ENCODE results near the gene RPUSD4.
A peak's percentile ranks its signal among the peaks of the same experiment; 100 is the strongest.

The RPUSD4 gene

DNA sequence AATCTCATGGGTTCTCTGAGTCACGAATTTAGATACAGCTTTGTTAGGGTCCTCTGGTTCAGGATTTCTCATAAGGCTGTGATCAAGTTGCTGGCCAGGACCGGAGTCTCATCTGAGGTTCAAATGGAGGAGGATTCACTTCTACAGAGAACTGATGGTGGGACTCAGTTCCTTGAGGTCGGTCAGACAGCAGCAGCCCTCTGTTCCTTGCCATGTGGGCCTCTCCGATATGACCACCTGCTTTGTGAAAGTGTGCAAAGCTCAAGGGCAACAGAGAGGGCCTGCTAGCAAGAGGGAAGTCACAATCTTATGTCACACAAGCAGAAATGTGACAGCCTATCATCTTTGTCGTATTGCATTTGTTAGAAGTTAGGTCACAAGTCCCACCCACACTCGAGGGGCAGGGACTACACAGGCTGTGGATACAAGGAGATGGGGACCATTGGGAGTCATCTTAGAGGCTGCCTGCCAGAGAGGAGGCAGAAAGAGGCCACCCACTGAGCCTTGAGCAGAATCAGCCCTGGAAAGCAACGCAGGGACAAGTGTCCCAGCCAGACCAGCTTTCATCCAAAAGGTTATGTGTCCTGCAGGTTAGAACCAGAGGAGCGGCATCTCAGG is 34.5 kb downstream of the RPUSD4 start:
- no peak overlapping the region for H2AFZ ChIP-seq (ENCODE audit: insufficient read depth, low read length, poor library complexity)
- H4K12ac ChIP-seq (ENCODE audit: low read depth, low read length), result no peak overlapping the region
- no CpG with 5 or more reads among the region's 8 CpGs for WGBS (ENCODE audit: extremely low coverage, insufficient coverage, insufficient read length)
- H3K4me3 ChIP-seq (ENCODE audit: low read depth, low read length), result no peak overlapping the region
- no peaks in the 10 kb centered on the region for H3K4me1 ChIP-seq (ENCODE audit: control insufficient read depth in 1 of 2, insufficient read depth in 2 of 2, low read length in 2 of 2)
- H3K9me3 ChIP-seq (ENCODE audit: insufficient read depth, low read depth, low read length), result peaks cover 2% of the 10 kb centered on the region
- DNase-seq, result no peak
- H3K4ac ChIP-seq (ENCODE audit: low read depth, low read length), result no peak overlapping the region
- H3K14ac ChIP-seq (ENCODE audit: low read length), result no peak overlapping the region
- peak overlapping the region; percentile 60 for H3K9ac ChIP-seq (ENCODE audit: low read length)
- no peak overlapping the region for H4K8ac ChIP-seq (ENCODE audit: low read depth, low read length)
- no peak overlapping the region for H4K91ac ChIP-seq (ENCODE audit: low read depth, low read length)
- no peak overlapping the region for H2AK5ac ChIP-seq (ENCODE audit: low read length)
- no peak overlapping the region for H3K4me2 ChIP-seq (ENCODE audit: low read length)
- no peaks in the 10 kb centered on the region for H3K27me3 ChIP-seq (ENCODE audit: insufficient read depth, low read length)
- no peaks in the 10 kb centered on the region for H3K79me1 ChIP-seq (ENCODE audit: low read length)
- no peak overlapping the region for H3K18ac ChIP-seq (ENCODE audit: low read length)
- no peaks in the 10 kb centered on the region for H3K36me3 ChIP-seq (ENCODE audit: control insufficient read depth in 1 of 2, insufficient read depth in 2 of 2, low read length in 2 of 2)
- H3K27ac ChIP-seq (ENCODE audit: low read depth, low read length), result no peak overlapping the region
- H2BK12ac ChIP-seq (ENCODE audit: low read length), result no peak overlapping the region
- no peak overlapping the region for H2BK5ac ChIP-seq (ENCODE audit: low read depth, low read length, poor library complexity)
- H2BK120ac ChIP-seq (ENCODE audit: insufficient read depth, low read length, poor library complexity), result no peak overlapping the region
- no peak overlapping the region for H3K23ac ChIP-seq (ENCODE audit: low read length)
- no peaks in the 10 kb centered on the region for H3K79me2 ChIP-seq (ENCODE audit: control insufficient read depth, insufficient read depth, low read length, poor library complexity)

GRCh38 chr11:126175393-126175792 is 36.1 kb downstream of the RPUSD4 start:
- H3K9me3 ChIP-seq (ENCODE audit: insufficient read depth, low read depth, low read length), result peaks cover 2% of the 10 kb centered on the region
- no peak overlapping the region for H3K23ac ChIP-seq (ENCODE audit: low read length)
- H4K12ac ChIP-seq (ENCODE audit: low read depth, low read length), result no peak overlapping the region
- H2AK5ac ChIP-seq (ENCODE audit: low read length), result no peak overlapping the region
- H3K9ac ChIP-seq (ENCODE audit: low read length), result no peak overlapping the region
- H3K27me3 ChIP-seq (ENCODE audit: insufficient read depth, low read length), result no peaks in the 10 kb centered on the region
- no peaks in the 10 kb centered on the region for H3K79me1 ChIP-seq (ENCODE audit: low read length)
- H4K8ac ChIP-seq (ENCODE audit: low read depth, low read length), result no peak overlapping the region
- WGBS (ENCODE audit: extremely low coverage, insufficient coverage, insufficient read length), result no CpG with 5 or more reads among the region's 15 CpGs
- no peak overlapping the region for H3K4ac ChIP-seq (ENCODE audit: low read depth, low read length)
- no peak overlapping the region for H2AFZ ChIP-seq (ENCODE audit: insufficient read depth, low read length, poor library complexity)
- no peak overlapping the region for H2BK120ac ChIP-seq (ENCODE audit: insufficient read depth, low read length, poor library complexity)
- no peak overlapping the region for H2BK12ac ChIP-seq (ENCODE audit: low read length)
- H2BK5ac ChIP-seq (ENCODE audit: low read depth, low read length, poor library complexity), result no peak overlapping the region
- no peak overlapping the region for H3K18ac ChIP-seq (ENCODE audit: low read length)
- H3K4me3 ChIP-seq (ENCODE audit: low read depth, low read length), result no peak overlapping the region
- no peak overlapping the region for H3K27ac ChIP-seq (ENCODE audit: low read depth, low read length)
- DNase-seq, result no peak
- H3K14ac ChIP-seq (ENCODE audit: low read length), result no peak overlapping the region
- no peak overlapping the region for H3K4me2 ChIP-seq (ENCODE audit: low read length)
- H3K79me2 ChIP-seq (ENCODE audit: control insufficient read depth, insufficient read depth, low read length, poor library complexity), result no peaks in the 10 kb centered on the region
- no peaks in the 10 kb centered on the region for H3K36me3 ChIP-seq (ENCODE audit: control insufficient read depth in 1 of 2, insufficient read depth in 2 of 2, low read length in 2 of 2)
- H3K4me1 ChIP-seq (ENCODE audit: control insufficient read depth in 1 of 2, insufficient read depth in 2 of 2, low read length in 2 of 2), result no peaks in the 10 kb centered on the region
- no peak overlapping the region for H4K91ac ChIP-seq (ENCODE audit: low read depth, low read length)

GRCh38 chr11:126174816-126175215 is 36.6 kb downstream of the RPUSD4 start:
- H4K91ac ChIP-seq (ENCODE audit: low read depth, low read length), result no peak overlapping the region
- no peak overlapping the region for H3K4me2 ChIP-seq (ENCODE audit: low read length)
- peaks cover 2% of the 10 kb centered on the region for H3K9me3 ChIP-seq (ENCODE audit: insufficient read depth, low read depth, low read length)
- H3K27me3 ChIP-seq (ENCODE audit: insufficient read depth, low read length), result no peaks in the 10 kb centered on the region
- no peak overlapping the region for H2BK12ac ChIP-seq (ENCODE audit: low read length)
- no peak overlapping the region for H2BK120ac ChIP-seq (ENCODE audit: insufficient read depth, low read length, poor library complexity)
- no peak overlapping the region for H3K23ac ChIP-seq (ENCODE audit: low read length)
- H4K8ac ChIP-seq (ENCODE audit: low read depth, low read length), result no peak overlapping the region
- H3K36me3 ChIP-seq (ENCODE audit: control insufficient read depth in 1 of 2, insufficient read depth in 2 of 2, low read length in 2 of 2), result no peaks in the 10 kb centered on the region
- no peak overlapping the region for H3K18ac ChIP-seq (ENCODE audit: low read length)
- no CpG with 5 or more reads among the region's 7 CpGs for WGBS (ENCODE audit: extremely low coverage, insufficient coverage, insufficient read length)
- H3K4me3 ChIP-seq (ENCODE audit: low read depth, low read length), result no peak overlapping the region
- no peak overlapping the region for H2AK5ac ChIP-seq (ENCODE audit: low read length)
- no peak overlapping the region for H4K12ac ChIP-seq (ENCODE audit: low read depth, low read length)
- H3K79me1 ChIP-seq (ENCODE audit: low read length), result no peaks in the 10 kb centered on the region
- H2BK5ac ChIP-seq (ENCODE audit: low read depth, low read length, poor library complexity), result no peak overlapping the region
- DNase-seq, result no peak
- H3K9ac ChIP-seq (ENCODE audit: low read length), result no peak overlapping the region
- no peak overlapping the region for H3K4ac ChIP-seq (ENCODE audit: low read depth, low read length)
- H2AFZ ChIP-seq (ENCODE audit: insufficient read depth, low read length, poor library complexity), result no peak overlapping the region
- no peak overlapping the region for H3K14ac ChIP-seq (ENCODE audit: low read length)
- no peak overlapping the region for H3K27ac ChIP-seq (ENCODE audit: low read depth, low read length)
- H3K79me2 ChIP-seq (ENCODE audit: control insufficient read depth, insufficient read depth, low read length, poor library complexity), result no peaks in the 10 kb centered on the region
- no peaks in the 10 kb centered on the region for H3K4me1 ChIP-seq (ENCODE audit: control insufficient read depth in 1 of 2, insufficient read depth in 2 of 2, low read length in 2 of 2)

DNA sequence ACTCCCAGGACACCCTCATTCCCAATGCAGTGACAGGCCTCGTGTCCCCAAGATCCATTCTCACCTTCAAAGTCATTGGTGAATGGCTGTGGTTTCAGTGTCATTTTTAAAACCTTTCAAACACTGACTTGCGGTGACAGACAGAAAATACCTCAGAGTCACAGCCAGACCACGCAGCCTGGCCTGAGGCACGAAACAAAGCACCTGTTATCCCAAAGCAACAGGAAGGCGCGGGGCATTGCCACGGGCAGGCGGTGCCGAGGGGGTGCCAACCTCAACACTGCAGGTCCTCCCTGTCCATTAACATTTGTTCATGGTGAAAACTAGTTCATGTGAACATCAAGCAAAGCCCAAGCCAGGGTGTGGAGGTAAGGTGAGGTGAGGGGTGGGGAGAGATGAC is 38.2 kb downstream of the RPUSD4 start:
- Histone ChIP-seq H4K12ac (ENCODE audit: low read depth, low read length) (no peak overlapping the region), H3K4me2 (ENCODE audit: low read length) (no peak overlapping the region), H2AK5ac (ENCODE audit: low read length) (no peak overlapping the region), H4K8ac (ENCODE audit: low read depth, low read length) (no peak overlapping the region), H3K14ac (ENCODE audit: low read length) (no peak overlapping the region), H3K27me3 (ENCODE audit: insufficient read depth, low read length) (no peaks in the 10 kb centered on the region), H3K9me3 (ENCODE audit: insufficient read depth, low read depth, low read length) (no peaks in the 10 kb centered on the region), H4K91ac (ENCODE audit: low read depth, low read length) (no peak overlapping the region), H2BK5ac (ENCODE audit: low read depth, low read length, poor library complexity) (no peak overlapping the region), H3K4ac (ENCODE audit: low read depth, low read length) (no peak overlapping the region), H3K9ac (ENCODE audit: low read length) (no peak overlapping the region), H3K23ac (ENCODE audit: low read length) (no peak overlapping the region), H3K4me1 (ENCODE audit: control insufficient read depth in 1 of 2, insufficient read depth in 2 of 2, low read length in 2 of 2) (no peaks in the 10 kb centered on the region), H3K79me2 (ENCODE audit: control insufficient read depth, insufficient read depth, low read length, poor library complexity) (no peaks in the 10 kb centered on the region), H2AFZ (ENCODE audit: insufficient read depth, low read length, poor library complexity) (no peak overlapping the region), H3K79me1 (ENCODE audit: low read length) (no peaks in the 10 kb centered on the region), H3K36me3 (ENCODE audit: control insufficient read depth in 1 of 2, insufficient read depth in 2 of 2, low read length in 2 of 2) (no peaks in the 10 kb centered on the region), H2BK120ac (ENCODE audit: insufficient read depth, low read length, poor library complexity) (no peak overlapping the region), H3K27ac (ENCODE audit: low read depth, low read length) (no peak overlapping the region), H3K4me3 (ENCODE audit: low read depth, low read length) (no peak overlapping the region), H3K18ac (ENCODE audit: low read length) (no peak overlapping the region), H2BK12ac (ENCODE audit: low read length) (no peak overlapping the region)
- no peak for DNase-seq
- no CpG with 5 or more reads among the region's 9 CpGs for WGBS (ENCODE audit: extremely low coverage, insufficient coverage, insufficient read length)

All from trophoblast cell (in vitro differentiated cells and primary cell).